ENCODE data around the gene UBA1.

Gene UBA1

DNA sequence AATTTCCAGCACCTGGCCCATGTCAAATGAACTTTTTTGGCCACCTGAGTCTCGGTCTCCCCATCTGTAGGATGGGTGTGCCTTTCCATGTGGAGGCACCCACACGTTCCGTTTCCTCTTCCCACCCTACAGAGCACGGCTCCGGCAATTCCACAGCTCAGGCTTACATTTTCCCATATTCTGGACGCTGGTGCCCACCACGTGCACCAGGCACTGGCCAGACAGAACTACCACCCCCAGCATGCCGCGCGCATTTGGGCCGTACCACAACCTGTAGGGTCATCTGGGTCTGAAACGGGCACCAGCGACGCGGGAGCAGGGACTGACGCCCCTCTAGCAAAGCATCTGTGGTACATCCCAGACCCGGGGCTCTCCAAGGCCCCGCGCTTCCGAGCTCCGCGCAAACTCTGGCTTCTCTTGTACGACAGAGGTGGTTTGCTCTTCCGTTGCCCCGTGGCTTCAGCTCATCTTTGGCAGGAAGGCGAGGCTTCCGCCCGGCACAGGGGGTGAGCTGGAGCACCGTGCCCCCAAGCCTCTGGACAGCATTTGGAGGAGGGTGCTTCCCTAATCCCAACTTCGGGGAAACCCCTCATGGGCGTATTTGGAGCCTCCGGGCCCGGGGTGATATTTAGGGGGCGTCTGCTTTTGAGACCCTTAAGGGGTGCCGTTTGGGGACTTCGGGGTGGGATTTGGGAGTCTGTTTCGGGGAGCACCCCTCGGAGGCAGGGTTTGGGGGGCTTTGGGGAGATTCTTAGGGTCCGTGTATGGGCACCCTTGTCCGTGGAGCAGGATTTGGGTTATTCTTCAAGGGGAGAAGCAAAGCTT, 3.0 kb upstream of the UBA1 start:
- H3K4me1 ChIP-seq (ENCODE audit: insufficient read depth, low read length) = 0 out of 2 replicates have a peak, but pooled peaks cover 2% of the 10 kb centered on the region
- WGBS = 3% methylated on average over 40 of the region's 40 CpGs
- H3K4me3 ChIP-seq (ENCODE audit: low read length) = peak overlapping the region; percentile 78
- peak overlapping the region; percentile 59 for H3K9ac ChIP-seq (ENCODE audit: low read depth, low read length)
- H3K9me3 ChIP-seq (ENCODE audit: insufficient read depth, low read depth, low read length) = no peaks in the 10 kb centered on the region
- peaks cover 6% of the 10 kb centered on the region; the same call in 1 of the 2 replicates for H3K27me3 ChIP-seq (ENCODE audit: insufficient read depth, low read length)
- peak overlapping the region; percentile 48; the same call in 1 of the 2 replicates for H3K27ac ChIP-seq (ENCODE audit: low read depth, low read length)
- H3K36me3 ChIP-seq (ENCODE audit: insufficient read depth, low read length) = peaks cover 18% of the 10 kb centered on the region

DNA sequence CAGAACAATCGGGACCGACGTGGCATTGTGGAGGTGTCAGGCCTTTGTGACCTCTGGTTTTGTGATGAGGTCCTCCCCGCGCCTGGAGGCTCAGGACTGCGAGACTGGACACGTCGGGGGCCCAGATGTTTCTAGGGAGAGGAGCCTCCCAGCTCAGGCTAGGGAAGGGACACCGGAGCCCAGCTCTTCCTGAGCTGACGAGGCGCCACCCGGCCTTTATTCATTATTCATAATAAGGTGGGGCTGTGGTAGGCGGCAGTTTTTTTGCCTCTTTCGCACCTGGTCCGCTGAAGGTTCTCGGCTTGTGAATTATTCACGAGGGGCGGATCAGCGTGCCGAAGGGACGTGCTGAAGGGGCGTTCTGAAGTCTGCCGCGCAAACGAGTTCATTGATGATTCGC, 2.3 kb upstream of the UBA1 start:
- H3K9ac ChIP-seq (ENCODE audit: low read depth, low read length) = peak overlapping the region; percentile 59
- peaks cover 18% of the 10 kb centered on the region for H3K36me3 ChIP-seq (ENCODE audit: insufficient read depth, low read length)
- peaks cover 6% of the 10 kb centered on the region; the same call in 1 of the 2 replicates for H3K27me3 ChIP-seq (ENCODE audit: insufficient read depth, low read length)
- WGBS = under 1% methylated on average over 23 of the region's 26 CpGs
- peak overlapping the region; percentile 78 for H3K4me3 ChIP-seq (ENCODE audit: low read length)
- H3K4me1 ChIP-seq (ENCODE audit: insufficient read depth, low read length) = 0 out of 2 replicates have a peak, but pooled peaks cover 8% of the 10 kb centered on the region
- no peak overlapping the region for H3K27ac ChIP-seq (ENCODE audit: low read depth, low read length)
- no peaks in the 10 kb centered on the region for H3K9me3 ChIP-seq (ENCODE audit: insufficient read depth, low read depth, low read length)

GRCh38 chrX:47191806-47192401, 1.7 kb upstream of the UBA1 start:
- H3K4me3 ChIP-seq (ENCODE audit: low read length) = peak overlapping the region; percentile 78

GRCh38 chrX:47194194-47194787, 662 bp downstream of the UBA1 start:
- peaks cover 6% of the 10 kb centered on the region; the same call in 1 of the 2 replicates for H3K27me3 ChIP-seq (ENCODE audit: insufficient read depth, low read length)
- H3K4me1 ChIP-seq (ENCODE audit: insufficient read depth, low read length) = peaks cover 21% of the 10 kb centered on the region; the same call in 1 of the 2 replicates
- 10% methylated on average over 14 of the region's 14 CpGs for WGBS
- no peaks in the 10 kb centered on the region for H3K9me3 ChIP-seq (ENCODE audit: insufficient read depth, low read depth, low read length)
- H3K36me3 ChIP-seq (ENCODE audit: insufficient read depth, low read length) = peaks cover 40% of the 10 kb centered on the region
- peak overlapping the region; percentile 97 for H3K9ac ChIP-seq (ENCODE audit: low read depth, low read length)
- H3K27ac ChIP-seq (ENCODE audit: low read depth, low read length) = peak overlapping the region; percentile 90
- peak overlapping the region; percentile 94 for H3K4me3 ChIP-seq (ENCODE audit: low read length)

More at GRCh38 chrX:47191806-47192401, 1.7 kb upstream of the UBA1 start:
- no peak overlapping the region for H3K27ac ChIP-seq (ENCODE audit: low read depth, low read length)
- H3K4me1 ChIP-seq (ENCODE audit: insufficient read depth, low read length) = 0 out of 2 replicates have a peak, but pooled peaks cover 11% of the 10 kb centered on the region
- H3K9ac ChIP-seq (ENCODE audit: low read depth, low read length) = peak overlapping the region; percentile 31; the same call in 1 of the 2 replicates
- H3K36me3 ChIP-seq (ENCODE audit: insufficient read depth, low read length) = peaks cover 18% of the 10 kb centered on the region
- H3K9me3 ChIP-seq (ENCODE audit: insufficient read depth, low read depth, low read length) = no peaks in the 10 kb centered on the region
- WGBS = 55% methylated on average over 15 of the region's 16 CpGs
- H3K27me3 ChIP-seq (ENCODE audit: insufficient read depth, low read length) = peaks cover 6% of the 10 kb centered on the region; the same call in 1 of the 2 replicates

DNA sequence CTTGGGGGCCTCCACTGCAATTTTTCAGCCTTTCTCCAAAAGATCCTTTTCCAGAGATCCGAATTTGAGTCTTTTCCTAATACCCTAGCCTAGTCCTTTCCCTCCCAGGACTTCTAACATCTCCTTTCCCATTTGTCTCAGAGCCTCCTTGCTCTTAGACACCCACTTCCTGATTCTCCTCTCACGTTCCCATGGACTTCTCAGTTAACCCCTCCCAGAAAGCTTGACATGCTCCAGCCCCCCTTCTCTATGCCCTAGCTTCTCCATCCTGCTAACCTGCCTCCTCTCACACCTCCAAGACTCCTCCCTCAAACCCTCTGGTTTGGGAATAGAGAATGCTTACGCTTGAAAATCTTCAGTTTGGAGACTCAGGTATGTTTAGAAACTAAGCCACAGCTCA, 2.5 kb downstream of the UBA1 start:
- Histone ChIP-seq H3K27me3 (ENCODE audit: insufficient read depth, low read length) (peaks cover 6% of the 10 kb centered on the region; the same call in 1 of the 2 replicates), H3K4me3 (ENCODE audit: low read length) (peak overlapping the region; percentile 27; the same call in 1 of the 2 replicates), H3K9ac (ENCODE audit: low read depth, low read length) (no peak overlapping the region), H3K4me1 (ENCODE audit: insufficient read depth, low read length) (peaks cover 21% of the 10 kb centered on the region; the same call in 1 of the 2 replicates), H3K36me3 (ENCODE audit: insufficient read depth, low read length) (peaks cover 56% of the 10 kb centered on the region), H3K27ac (ENCODE audit: low read depth, low read length) (no peak overlapping the region), H3K9me3 (ENCODE audit: insufficient read depth, low read depth, low read length) (no peaks in the 10 kb centered on the region)
- 63% methylated on average over 3 of the region's 3 CpGs for WGBS

DNA sequence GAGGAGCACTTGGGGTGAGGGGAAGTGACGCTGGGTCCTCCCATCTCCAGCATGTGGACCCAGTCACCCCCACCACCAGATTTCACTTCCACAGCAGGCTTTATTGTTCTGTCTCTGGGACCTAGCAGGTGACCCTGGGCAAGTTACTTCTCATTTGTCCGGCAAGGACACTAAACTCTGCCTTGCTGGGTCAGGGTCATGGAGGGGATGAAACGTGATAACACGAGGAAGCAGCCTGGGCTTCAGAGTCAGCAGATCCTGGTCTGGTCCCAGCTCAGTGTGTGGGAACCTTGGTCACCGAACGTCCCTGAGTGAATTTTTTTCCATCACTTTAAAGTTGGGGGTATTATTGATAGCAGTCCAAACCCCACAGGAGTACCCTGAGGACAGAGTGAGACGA, 3.9 kb downstream of the UBA1 start:
- no peaks in the 10 kb centered on the region for H3K9me3 ChIP-seq (ENCODE audit: insufficient read depth, low read depth, low read length)
- peak overlapping the region; percentile 55 for H3K27ac ChIP-seq (ENCODE audit: low read depth, low read length)
- no peaks in the 10 kb centered on the region for H3K27me3 ChIP-seq (ENCODE audit: insufficient read depth, low read length)
- H3K4me1 ChIP-seq (ENCODE audit: insufficient read depth, low read length) = peaks cover 21% of the 10 kb centered on the region; the same call in 1 of the 2 replicates
- H3K36me3 ChIP-seq (ENCODE audit: insufficient read depth, low read length) = peaks cover 70% of the 10 kb centered on the region
- 75% methylated on average over 6 of the region's 7 CpGs for WGBS
- peak overlapping the region; percentile 26 for H3K9ac ChIP-seq (ENCODE audit: low read depth, low read length)
- H3K4me3 ChIP-seq (ENCODE audit: low read length) = peak overlapping the region; percentile 9

GRCh38 chrX:47198026-47198686, 4.5 kb downstream of the UBA1 start:
- H3K4me1 ChIP-seq (ENCODE audit: insufficient read depth, low read length) = peaks cover 21% of the 10 kb centered on the region; the same call in 1 of the 2 replicates
- H3K9me3 ChIP-seq (ENCODE audit: insufficient read depth, low read depth, low read length) = no peaks in the 10 kb centered on the region
- peak overlapping the region; percentile 9 for H3K4me3 ChIP-seq (ENCODE audit: low read length)
- peaks cover 76% of the 10 kb centered on the region for H3K36me3 ChIP-seq (ENCODE audit: insufficient read depth, low read length)
- peak overlapping the region; percentile 26; the same call in 1 of the 2 replicates for H3K9ac ChIP-seq (ENCODE audit: low read depth, low read length)
- H3K27ac ChIP-seq (ENCODE audit: low read depth, low read length) = peak overlapping the region; percentile 55
- WGBS = 77% methylated on average over 7 of the region's 10 CpGs
- no peaks in the 10 kb centered on the region for H3K27me3 ChIP-seq (ENCODE audit: insufficient read depth, low read length)

DNA sequence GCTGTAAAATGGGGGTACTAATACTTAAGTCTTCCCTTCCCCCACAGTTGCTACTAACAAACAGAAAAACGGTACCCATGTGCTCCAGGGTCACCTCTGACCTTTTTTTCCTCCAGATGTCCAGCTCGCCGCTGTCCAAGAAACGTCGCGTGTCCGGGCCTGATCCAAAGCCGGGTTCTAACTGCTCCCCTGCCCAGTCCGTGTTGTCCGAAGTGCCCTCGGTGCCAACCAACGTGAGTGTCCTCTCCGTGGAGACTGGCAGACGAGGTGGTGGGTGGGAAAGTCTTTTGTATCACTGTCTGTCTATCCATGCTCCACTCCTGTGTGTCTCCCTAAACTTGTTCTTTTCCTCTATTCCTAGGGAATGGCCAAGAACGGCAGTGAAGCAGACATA, 5.1 kb downstream of the UBA1 start:
- Histone ChIP-seq H3K27me3 (ENCODE audit: insufficient read depth, low read length) (no peaks in the 10 kb centered on the region), H3K9me3 (ENCODE audit: insufficient read depth, low read depth, low read length) (no peaks in the 10 kb centered on the region), H3K36me3 (ENCODE audit: insufficient read depth, low read length) (peaks cover 80% of the 10 kb centered on the region), H3K4me1 (ENCODE audit: insufficient read depth, low read length) (peaks cover 21% of the 10 kb centered on the region; the same call in 1 of the 2 replicates), H3K9ac (ENCODE audit: low read depth, low read length) (no peak overlapping the region), H3K4me3 (ENCODE audit: low read length) (no peak overlapping the region), H3K27ac (ENCODE audit: low read depth, low read length) (no peak overlapping the region)
- WGBS = 93% methylated on average over 15 of the region's 15 CpGs

DNA sequence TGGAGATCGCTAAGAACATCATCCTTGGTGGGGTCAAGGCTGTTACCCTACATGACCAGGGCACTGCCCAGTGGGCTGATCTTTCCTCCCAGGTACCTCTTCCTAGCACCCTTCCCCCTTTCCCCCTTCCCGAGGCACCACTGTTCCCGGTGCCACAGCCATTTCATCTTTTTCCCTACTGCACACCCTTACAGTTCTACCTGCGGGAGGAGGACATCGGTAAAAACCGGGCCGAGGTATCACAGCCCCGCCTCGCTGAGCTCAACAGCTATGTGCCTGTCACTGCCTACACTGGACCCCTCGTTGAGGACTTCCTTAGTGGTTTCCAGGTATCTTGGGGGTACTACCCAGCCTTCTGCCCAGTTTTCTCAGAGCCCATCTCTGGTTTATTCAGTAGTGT, 5.7 kb downstream of the UBA1 start:
- Histone ChIP-seq H3K9ac (ENCODE audit: low read depth, low read length) (no peak overlapping the region; the same call in 1 of the 2 replicates), H3K4me3 (ENCODE audit: low read length) (no peak overlapping the region), H3K27me3 (ENCODE audit: insufficient read depth, low read length) (no peaks in the 10 kb centered on the region), H3K36me3 (ENCODE audit: insufficient read depth, low read length) (peaks cover 86% of the 10 kb centered on the region), H3K4me1 (ENCODE audit: insufficient read depth, low read length) (peaks cover 21% of the 10 kb centered on the region; the same call in 1 of the 2 replicates), H3K27ac (ENCODE audit: low read depth, low read length) (no peak overlapping the region), H3K9me3 (ENCODE audit: insufficient read depth, low read depth, low read length) (no peaks in the 10 kb centered on the region)
- WGBS = 97% methylated on average over 10 of the region's 10 CpGs

GRCh38 chrX:47200385-47201150, 6.9 kb downstream of the UBA1 start:
- Histone ChIP-seq H3K4me3 (ENCODE audit: low read length) (no peak overlapping the region), H3K27ac (ENCODE audit: low read depth, low read length) (no peak overlapping the region), H3K36me3 (ENCODE audit: insufficient read depth, low read length) (peaks cover 95% of the 10 kb centered on the region), H3K27me3 (ENCODE audit: insufficient read depth, low read length) (no peaks in the 10 kb centered on the region), H3K4me1 (ENCODE audit: insufficient read depth, low read length) (peaks cover 20% of the 10 kb centered on the region; the same call in 1 of the 2 replicates), H3K9ac (ENCODE audit: low read depth, low read length) (no peak overlapping the region), H3K9me3 (ENCODE audit: insufficient read depth, low read depth, low read length) (no peaks in the 10 kb centered on the region)
- 95% methylated on average over 9 of the region's 9 CpGs for WGBS
